Natural killer cell (primary cell): ENCODE measurements around the gene AIFM3. TPM values are rescaled to one million over a fixed set of nuclear protein-coding genes. Genes with fewer than 3 reads are reported as not detected.
"Not testable (repeated sequence)": the region's sequence is repeated elsewhere in the genome, so short reads cannot be mapped to it uniquely, and the experiment has no call there.

Source experiments
- ATAC-seq, 3 donors: fragments of 150-1000 bp in 2 of 3; fragments of 200-7000 bp in 1 of 3; cut with Tn5 transposase; 1 replicate in 1 of 3; 2 replicates in 2 of 3; pipeline ENCODE4 v1.10.0; 2021; ENCODE audit warnings: mild to moderate bottlenecking in 2 of 3, moderate library complexity in 2 of 3
- DNase-seq, 2 donors: peaks; one replicate each; pipeline versions ENCODE4 v3.0.0 to v3.0.0-alpha.2; 2013 to 2021; ENCODE audit warnings: mixed read lengths in 1 of 2
- H3K27ac ChIP-seq: one replicate; pipeline ENCODE4 v1.5.1; 2013; ENCODE audit warnings: mild to moderate bottlenecking, low read length
- H3K27me3 ChIP-seq: one replicate; pipeline ENCODE4 v1.6.1; 2013; ENCODE audit warnings: low read length; ENCODE audit not compliant: control insufficient read depth, insufficient read depth
- H3K36me3 ChIP-seq: one replicate; pipeline ENCODE4 v1.6.1; 2013; ENCODE audit warnings: low read length; ENCODE audit not compliant: control insufficient read depth, insufficient read depth
- H3K4me1 ChIP-seq: one replicate; pipeline ENCODE4 v1.6.1; 2013; ENCODE audit warnings: low read length; ENCODE audit not compliant: control insufficient read depth, insufficient read depth
- H3K4me3 ChIP-seq: one replicate; pipeline ENCODE4 v1.5.1; 2013; ENCODE audit warnings: low read length
- H3K9me3 ChIP-seq: one replicate; pipeline ENCODE4 v1.6.1; 2013; ENCODE audit warnings: low read length; ENCODE audit not compliant: control insufficient read depth, insufficient read depth
- H3K27ac Mint-ChIP-seq, 2 donors: one replicate each; pipeline ENCODE4 v1.8.0; 2022; ENCODE audit warnings: mild to moderate bottlenecking in 2 of 2, mixed read lengths in 2 of 2, moderate library complexity in 1 of 2
- H3K27me3 Mint-ChIP-seq, 2 donors: one replicate each; pipeline ENCODE4 v1.8.0; 2022; ENCODE audit warnings: low read depth in 2 of 2, mixed read lengths in 2 of 2
- H3K36me3 Mint-ChIP-seq: one replicate; pipeline ENCODE4 v1.8.0; 2022; ENCODE audit warnings: mixed read lengths
- H3K4me1 Mint-ChIP-seq, 2 donors: one replicate each; pipeline ENCODE4 v1.8.0; 2022; ENCODE audit warnings: mixed read lengths in 2 of 2
- H3K4me3 Mint-ChIP-seq: one replicate; pipeline ENCODE4 v1.8.0; 2022; ENCODE audit warnings: mild to moderate bottlenecking, moderate library complexity, mixed read lengths
- H3K9me3 Mint-ChIP-seq, 2 donors: one replicate each; pipeline ENCODE4 v1.8.0; 2022; ENCODE audit warnings: mixed read lengths in 2 of 2
- CTCF ChIP-seq: fragments of 200-600 bp; IDR thresholded peaks from one replicate; pipeline ENCODE4 v1.8.0; 2022; ENCODE audit warnings: antibody characterized with exemption
- WGBS: methylation state at CpG from one replicate; pipeline ENCODE4 v1.1.7; 2013; ENCODE audit warnings: missing lambda C conversion rate; ENCODE audit not compliant: insufficient coverage; 5-methylcytosine and 5-hydroxymethylcytosine counted together
- intact Hi-C: fragments of 100-400 bp; cut with micrococcal nuclease; formaldehyde crosslinking; loops from one replicate; pipeline ENCODE4 v1.14.2; 2022
- total RNA-seq, 4 donors: library from RNA; stranded (reverse); fragments of 120-200 nt in 1 of 4; gene quantifications; one replicate each; pipeline versions ENCODE4 v1.2.3 to v1.2.4, GENCODE V29; 2013 to 2022

Gene AIFM3
- total RNA-seq, 3 donors from 2014 or later (not counting 1 experiment from before 2014, with no cell fraction given), result 1.5 to 2.3 (median 2.2) TPM

GRCh38 chr22:20927940-20928572, 39.0 kb upstream of the AIFM3 start:
- H3K27ac Mint-ChIP-seq, result peak overlapping the region in 1 of 2 donors; percentile 44
- intact Hi-C loops, result loop anchor here (2.0 kb wide), 1 partner anchor 53 kb away; no protein-coding TSS in a partner anchor

GRCh38 chr22:20928573-20928967, 38.5 kb upstream of the AIFM3 start:
- no peak for TF ChIP-seq CTCF
- Mint-ChIP-seq H3K36me3 (no peaks in the 10 kb centered on the region), H3K9me3 (no peaks in the 10 kb centered on the region), H3K27ac (peak overlapping the region in 1 of 2 donors; percentile 44), H3K4me1 (peaks cover 54 to 66% of the 10 kb centered on the region in 2 donors), H3K27me3 (no peaks in the 10 kb centered on the region), H3K4me3 (no peak overlapping the region)
- intact Hi-C loops, result no loop called here
- no peak overlapping the region for H3K27ac ChIP-seq
- DNase-seq (no peak), ATAC-seq (no peak)
- peaks cover under 1% of the 10 kb centered on the region for H3K36me3 ChIP-seq
- no peak overlapping the region for H3K4me3 ChIP-seq
- 100% methylated on average over 2 of the region's 4 CpGs for WGBS
- no peaks in the 10 kb centered on the region for H3K27me3 ChIP-seq
- no peaks in the 10 kb centered on the region for H3K9me3 ChIP-seq
- H3K4me1 ChIP-seq, result peaks cover 31% of the 10 kb centered on the region

More at GRCh38 chr22:20927940-20928572, 39.0 kb upstream of the AIFM3 start:
- H3K4me1 ChIP-seq, result peaks cover 34% of the 10 kb centered on the region
- Mint-ChIP-seq H3K4me3 (no peak overlapping the region), H3K36me3 (no peaks in the 10 kb centered on the region), H3K27me3 (no peaks in the 10 kb centered on the region), H3K4me1 (peaks cover 54 to 62% of the 10 kb centered on the region in 2 donors), H3K9me3 (no peaks in the 10 kb centered on the region)
- 92% methylated on average over 4 of the region's 4 CpGs for WGBS
- ATAC-seq (no peak), DNase-seq (no peak)
- no peaks in the 10 kb centered on the region for H3K9me3 ChIP-seq
- H3K27me3 ChIP-seq, result no peaks in the 10 kb centered on the region
- no peaks in the 10 kb centered on the region for H3K36me3 ChIP-seq
- no peak overlapping the region for H3K4me3 ChIP-seq
- TF ChIP-seq CTCF, result no peak
- no peak overlapping the region for H3K27ac ChIP-seq

DNA sequence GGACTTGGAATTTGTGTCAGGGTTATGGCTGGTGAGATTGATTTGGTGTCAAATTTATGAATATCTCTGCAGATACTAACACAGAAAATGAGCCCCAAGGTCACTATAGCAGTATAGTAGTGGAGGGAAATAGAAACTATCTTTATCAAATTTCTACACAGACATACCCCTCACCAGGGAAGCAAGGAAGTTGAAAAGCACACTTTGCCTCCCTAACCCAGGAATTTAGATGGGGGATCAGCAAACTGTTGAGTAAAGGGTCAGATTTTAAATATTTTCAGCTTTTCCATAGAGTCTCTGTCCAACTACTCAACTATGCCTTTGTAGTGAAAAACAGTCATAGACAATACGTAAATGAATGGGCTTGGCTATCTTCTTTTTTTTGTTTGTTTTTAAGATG, 37.1 kb upstream of the AIFM3 start:
- Histone ChIP-seq H3K4me3 (no peak overlapping the region), H3K4me1 (peaks cover 28% of the 10 kb centered on the region), H3K9me3 (no peaks in the 10 kb centered on the region), H3K27ac (no peak overlapping the region), H3K36me3 (peaks cover 13% of the 10 kb centered on the region), H3K27me3 (no peaks in the 10 kb centered on the region)
- Mint-ChIP-seq H3K36me3 (peaks cover 5% of the 10 kb centered on the region), H3K9me3 (no peaks in the 10 kb centered on the region), H3K4me3 (no peak overlapping the region), H3K4me1 (peaks cover 59 to 72% of the 10 kb centered on the region in 2 donors), H3K27me3 (no peaks in the 10 kb centered on the region), H3K27ac (peak overlapping the region; percentile 2 to 59)
- no peak for TF ChIP-seq CTCF
- intact Hi-C loops, result no loop called here
- ATAC-seq (no peak), DNase-seq (no peak)
- WGBS, result 100% methylated on average over 1 of the region's 1 CpG

DNA sequence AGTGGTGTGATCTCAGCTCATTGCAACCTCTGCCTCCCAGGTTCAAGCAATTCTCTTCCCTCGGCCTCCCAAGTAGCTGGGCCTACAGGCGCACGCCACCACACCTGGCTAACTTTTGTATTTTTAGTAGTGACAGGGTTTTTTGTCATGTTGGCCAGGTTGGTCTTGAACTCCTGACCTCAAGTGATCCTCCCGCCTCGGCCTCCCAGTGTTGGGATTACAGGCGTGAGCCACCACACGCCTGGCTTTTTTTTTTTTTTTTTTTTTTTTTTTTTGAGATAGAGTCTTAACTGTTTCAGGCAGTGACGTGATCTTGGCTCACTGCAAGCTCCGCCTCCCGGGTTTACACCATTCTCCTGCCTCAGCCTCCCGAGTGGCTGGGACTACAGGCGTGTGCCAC, 36.6 kb upstream of the AIFM3 start:
- H3K27me3 ChIP-seq, H3K36me3 Mint-ChIP-seq, H3K9me3 ChIP-seq, H3K9me3 Mint-ChIP-seq, DNase-seq, H3K4me3 ChIP-seq, H3K27me3 Mint-ChIP-seq, ATAC-seq, H3K4me3 Mint-ChIP-seq, H3K27ac ChIP-seq, intact Hi-C loops: not testable (repeated sequence)
- Mint-ChIP-seq H3K4me1 (peaks cover 56 to 70% of the 10 kb centered on the region in 2 donors), H3K27ac (peak overlapping the region in 1 of 2 donors; percentile 76)
- 92% methylated on average over 8 of the region's 12 CpGs for WGBS
- Histone ChIP-seq H3K4me1 (peaks cover 25% of the 10 kb centered on the region), H3K36me3 (peaks cover 13% of the 10 kb centered on the region)
